Brain microvascular endothelial cell (primary cell): ENCODE measurements around the gene TNPO3.

Experiments used
- DNase-seq: peaks from one replicate; pipeline ENCODE4 v3.0.0-alpha.2; 2020
- H3K27ac ChIP-seq: fragments of 250-450 bp; sonication (Bioruptor Pico); 2 replicates; pipeline ENCODE4 v1.5.1; 2020; ENCODE audit warnings: mild to moderate bottlenecking, moderate library complexity
- H3K27me3 ChIP-seq: fragments of 250-450 bp; sonication (Bioruptor Pico); replicated peaks from 2 replicates; pipeline ENCODE4 v1.5.1; 2020; ENCODE audit warnings: mild to moderate bottlenecking
- H3K36me3 ChIP-seq: fragments of 250-450 bp; sonication (Bioruptor Pico); replicated peaks from 2 replicates; pipeline ENCODE4 v1.5.1; 2020; ENCODE audit warnings: mild to moderate bottlenecking
- H3K4me3 ChIP-seq: 2 replicates; pipeline ENCODE4 v1.5.1; 2011; ENCODE audit warnings: low read depth, mild to moderate bottlenecking, control low read depth, low read length, moderate library complexity
- in situ Hi-C: cut with HindIII; loops from 2 replicates; pipeline ENCODE4 v1.10.0; 2017; ENCODE audit warnings: low sequenced_read_pairs, low pct_ligation_motif_present
- TF ChIP-seq, protein P1 (sequence below): IDR thresholded peaks from 2 replicates; pipeline ENCODE4 v1.5.1; 2011; ENCODE audit warnings: low read depth, mild to moderate bottlenecking, moderate library complexity, low read length, control low read depth, inconsistent platforms; ENCODE audit errors: missing control alignments

TNPO3 gene

GRCh38 chr7:129009437-129009836 lies 45.5 kb downstream of the TNPO3 start:
- no peak for DNase-seq
- in situ Hi-C loops, result no loop called here
- H3K36me3 ChIP-seq, result peaks cover 10% of the 10 kb centered on the region
- no peak overlapping the region for H3K4me3 ChIP-seq
- H3K27ac ChIP-seq, result no peak overlapping the region
- TF ChIP-seq, protein P1, sequence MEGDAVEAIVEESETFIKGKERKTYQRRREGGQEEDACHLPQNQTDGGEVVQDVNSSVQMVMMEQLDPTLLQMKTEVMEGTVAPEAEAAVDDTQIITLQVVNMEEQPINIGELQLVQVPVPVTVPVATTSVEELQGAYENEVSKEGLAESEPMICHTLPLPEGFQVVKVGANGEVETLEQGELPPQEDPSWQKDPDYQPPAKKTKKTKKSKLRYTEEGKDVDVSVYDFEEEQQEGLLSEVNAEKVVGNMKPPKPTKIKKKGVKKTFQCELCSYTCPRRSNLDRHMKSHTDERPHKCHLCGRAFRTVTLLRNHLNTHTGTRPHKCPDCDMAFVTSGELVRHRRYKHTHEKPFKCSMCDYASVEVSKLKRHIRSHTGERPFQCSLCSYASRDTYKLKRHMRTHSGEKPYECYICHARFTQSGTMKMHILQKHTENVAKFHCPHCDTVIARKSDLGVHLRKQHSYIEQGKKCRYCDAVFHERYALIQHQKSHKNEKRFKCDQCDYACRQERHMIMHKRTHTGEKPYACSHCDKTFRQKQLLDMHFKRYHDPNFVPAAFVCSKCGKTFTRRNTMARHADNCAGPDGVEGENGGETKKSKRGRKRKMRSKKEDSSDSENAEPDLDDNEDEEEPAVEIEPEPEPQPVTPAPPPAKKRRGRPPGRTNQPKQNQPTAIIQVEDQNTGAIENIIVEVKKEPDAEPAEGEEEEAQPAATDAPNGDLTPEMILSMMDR, result no peak
- H3K27me3 ChIP-seq, result no peaks in the 10 kb centered on the region

DNA sequence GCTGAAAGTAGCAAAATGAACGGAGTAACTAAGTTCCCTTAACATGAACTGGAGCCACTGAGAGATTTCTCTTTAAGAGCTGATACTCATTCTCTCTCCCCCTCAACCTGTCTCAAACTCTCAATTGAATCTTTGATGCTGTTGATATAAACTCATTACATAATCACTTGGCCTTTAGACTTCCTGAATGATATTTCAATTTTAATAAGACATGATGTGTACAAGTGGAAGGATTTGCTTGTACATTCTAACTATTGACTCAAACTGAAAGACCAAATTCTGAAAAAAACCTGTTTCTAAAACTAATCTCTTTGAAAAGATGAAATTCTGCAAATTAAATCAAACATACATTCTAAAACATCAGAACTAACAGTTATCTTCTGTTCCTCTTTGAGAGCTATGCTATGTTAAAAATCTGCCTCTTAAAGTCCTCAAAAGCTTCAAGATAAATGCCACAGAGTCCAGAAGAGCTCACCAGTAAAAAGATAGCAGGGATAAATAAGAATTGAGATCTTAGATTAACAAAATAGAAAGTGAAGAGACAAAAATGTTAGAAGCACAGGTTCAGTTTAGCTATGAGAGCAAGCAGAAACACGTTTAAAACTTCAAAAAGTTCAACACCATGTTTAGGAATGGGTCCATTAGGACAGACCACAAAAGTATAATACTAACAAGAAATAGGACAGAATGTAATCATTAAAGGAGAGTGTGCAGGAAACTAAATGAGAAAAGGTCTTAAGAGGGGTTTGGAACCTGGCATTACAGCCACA lies 46.1 kb downstream of the TNPO3 start:
- no peak overlapping the region for H3K27ac ChIP-seq
- no peak overlapping the region for H3K4me3 ChIP-seq

DNA sequence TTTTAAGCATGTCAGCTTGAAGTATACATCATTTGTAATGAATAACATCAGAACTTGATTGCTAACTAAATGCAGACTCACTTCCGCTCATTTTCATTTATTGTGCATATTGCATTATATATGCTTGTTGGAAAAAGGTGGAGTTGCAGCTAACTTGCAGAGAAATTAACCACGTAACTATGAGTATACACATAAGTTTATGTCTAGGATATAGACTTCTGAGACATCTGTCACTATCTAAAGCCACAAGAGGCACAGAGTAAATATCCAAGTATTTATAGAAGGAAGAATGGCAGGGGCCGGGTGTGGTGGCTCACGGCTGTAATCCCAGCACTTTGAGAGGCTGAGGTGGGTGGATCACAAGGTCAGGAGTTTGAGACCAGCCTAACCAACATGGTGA lies 47.3 kb downstream of the TNPO3 start:
- TF ChIP-seq, protein P1, result no peak
- Histone ChIP-seq H3K27me3 (no peaks in the 10 kb centered on the region), H3K36me3 (peaks cover 2% of the 10 kb centered on the region), H3K27ac (no peak overlapping the region), H3K4me3 (no peak overlapping the region)
- no peak for DNase-seq
- in situ Hi-C loops, result no loop called here

More for the DNA sequence above, 46.1 kb downstream of the TNPO3 start:
- H3K27me3 ChIP-seq, result no peaks in the 10 kb centered on the region
- TF ChIP-seq, protein P1, result no peak
- peaks cover 6% of the 10 kb centered on the region for H3K36me3 ChIP-seq
- in situ Hi-C loops, result no loop called here
- DNase-seq, result no peak

DNA sequence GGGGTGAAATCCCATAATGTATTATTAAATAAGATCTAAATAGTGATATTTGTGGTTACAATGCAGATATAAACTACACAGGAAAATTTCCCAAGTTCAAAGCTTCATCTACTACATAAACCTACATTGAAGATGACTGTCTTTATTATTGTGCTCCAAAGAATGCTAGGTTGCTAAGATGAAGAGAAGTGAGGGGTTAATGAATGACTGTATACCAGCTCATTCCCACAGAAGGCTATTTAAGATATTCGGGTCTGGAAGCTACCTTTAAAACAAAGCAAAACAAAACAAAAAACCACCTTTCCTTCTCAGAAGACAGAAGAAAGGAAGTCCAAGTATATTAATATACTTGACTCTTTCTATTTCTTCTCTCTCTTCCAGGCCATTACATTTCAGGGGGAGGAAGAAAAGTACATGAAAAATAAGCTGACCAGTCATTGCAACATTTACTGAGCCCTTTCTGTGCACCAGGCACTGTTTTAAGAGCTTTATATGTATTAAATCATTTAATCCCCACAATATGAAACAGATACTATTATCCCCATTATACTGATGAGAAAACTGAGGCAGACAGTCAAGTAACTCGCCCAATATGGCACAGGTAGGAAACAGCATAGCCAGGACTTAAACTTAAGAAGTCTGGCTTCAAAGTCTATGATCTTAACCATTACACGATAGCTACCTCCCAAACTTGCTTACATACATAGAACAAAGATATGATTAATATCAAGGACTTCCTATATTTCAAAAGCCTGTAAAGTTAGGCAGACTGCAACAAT lies 48.1 kb downstream of the TNPO3 start:
- H3K36me3 ChIP-seq, result peaks cover 2% of the 10 kb centered on the region
- no peak overlapping the region for H3K4me3 ChIP-seq
- TF ChIP-seq, protein P1, result no peak
- in situ Hi-C loops, result no loop called here
- H3K27me3 ChIP-seq, result no peaks in the 10 kb centered on the region
- H3K27ac ChIP-seq, result no peak overlapping the region
- DNase-seq, result no peak

DNA sequence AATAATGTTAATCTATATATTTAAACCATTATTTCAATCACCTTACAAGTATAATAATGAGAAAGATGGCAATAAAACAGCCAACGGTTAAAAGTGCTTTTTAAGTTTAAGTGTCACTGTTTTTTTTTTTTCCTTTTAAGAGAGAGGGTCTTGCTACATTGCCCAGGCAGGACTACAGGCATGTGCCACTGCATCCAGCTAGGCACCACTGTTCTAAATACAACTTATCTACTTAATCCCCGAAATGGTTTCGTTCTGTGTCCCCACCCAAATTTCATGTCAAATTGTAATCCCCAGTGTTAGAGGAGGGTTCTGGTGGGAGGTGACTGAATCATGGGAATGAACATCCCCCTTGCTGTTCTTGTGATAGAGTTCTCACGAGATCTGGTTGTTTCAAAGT lies 49.7 kb downstream of the TNPO3 start:
- no peak overlapping the region for H3K4me3 ChIP-seq
- no peak overlapping the region for H3K27ac ChIP-seq
- H3K36me3 ChIP-seq, result peaks cover 2% of the 10 kb centered on the region
- no peaks in the 10 kb centered on the region for H3K27me3 ChIP-seq
- TF ChIP-seq, protein P1, result no peak
- DNase-seq, result no peak
- in situ Hi-C loops, result no loop called here
